ENCODE measurements around the gene CDKL2. TPM values are rescaled to one million over a fixed set of nuclear protein-coding genes. Genes with fewer than 3 reads are reported as not detected.

Gene CDKL2
- total RNA-seq, 1 donor from 2014 or later, result 2.9 TPM

DNA sequence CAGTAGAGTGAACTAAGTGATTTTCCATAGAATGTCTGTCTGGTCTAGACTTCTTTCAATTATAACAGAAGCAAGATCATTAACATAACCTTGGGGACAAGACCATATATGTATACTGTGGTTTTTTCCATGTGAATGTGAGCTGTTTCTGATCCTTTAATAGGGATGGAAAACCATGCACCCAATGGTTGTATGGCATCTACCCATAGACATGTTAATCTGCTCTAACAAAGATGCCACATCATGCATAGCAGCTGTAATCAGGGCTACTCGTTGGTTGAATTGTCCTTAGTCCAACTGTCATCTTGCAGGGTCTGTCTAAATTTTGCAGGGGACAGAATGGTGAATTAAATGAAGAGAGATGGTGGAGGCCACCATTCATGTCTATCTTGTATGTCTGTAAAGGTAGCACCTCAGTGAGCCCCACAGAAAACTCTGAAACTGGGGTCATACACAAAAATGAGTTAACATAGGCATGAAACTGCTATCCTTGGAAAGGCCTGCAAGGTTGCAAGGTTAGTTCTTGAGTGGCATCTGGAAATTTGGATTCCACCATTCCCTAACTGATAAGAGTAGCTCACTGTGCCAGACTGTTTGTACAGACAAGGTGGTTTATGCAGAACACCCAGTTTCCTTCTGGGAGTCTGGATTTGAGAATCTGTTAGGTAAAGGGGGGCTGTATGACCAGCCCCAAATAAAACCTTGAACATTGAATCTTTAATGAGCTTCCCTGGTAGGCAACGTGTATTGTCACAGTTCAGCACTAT lies 99.6 kb downstream of the CDKL2 start:
- Mint-ChIP-seq H3K9me3 (peaks cover 20% of the 10 kb centered on the region), H3K27ac (no peak overlapping the region), H3K27me3 (ENCODE audit: insufficient read depth, low read depth) (no peaks in the 10 kb centered on the region), H3K36me3 (peaks cover 46% of the 10 kb centered on the region), H3K4me1 (no peaks in the 10 kb centered on the region), H3K4me3 (no peak overlapping the region)
- no peak for DNase-seq (ENCODE audit: low spot score)
- no peaks in the 10 kb centered on the region for H4K20me1 ChIP-seq (ENCODE audit: low read depth)
- H3K27me3 ChIP-seq, result no peaks in the 10 kb centered on the region
- no peak overlapping the region for H3K27ac ChIP-seq
- H3K4me3 ChIP-seq, result no peak overlapping the region
- no peaks in the 10 kb centered on the region for H3K79me2 ChIP-seq (ENCODE audit: low read depth)
- H3K4me2 ChIP-seq, result no peak overlapping the region
- H2AFZ ChIP-seq (replicated peaks), result no peak overlapping the region
- no peaks in the 10 kb centered on the region for H3F3A ChIP-seq (ENCODE audit: low read depth)
- TF ChIP-seq EZH2phosphoT487 (IDR thresholded peaks at IDR 0.05) (no peak), EZH2 (IDR thresholded peaks at IDR 0.05) (no peak)
- TF ChIP-seq, protein P1, sequence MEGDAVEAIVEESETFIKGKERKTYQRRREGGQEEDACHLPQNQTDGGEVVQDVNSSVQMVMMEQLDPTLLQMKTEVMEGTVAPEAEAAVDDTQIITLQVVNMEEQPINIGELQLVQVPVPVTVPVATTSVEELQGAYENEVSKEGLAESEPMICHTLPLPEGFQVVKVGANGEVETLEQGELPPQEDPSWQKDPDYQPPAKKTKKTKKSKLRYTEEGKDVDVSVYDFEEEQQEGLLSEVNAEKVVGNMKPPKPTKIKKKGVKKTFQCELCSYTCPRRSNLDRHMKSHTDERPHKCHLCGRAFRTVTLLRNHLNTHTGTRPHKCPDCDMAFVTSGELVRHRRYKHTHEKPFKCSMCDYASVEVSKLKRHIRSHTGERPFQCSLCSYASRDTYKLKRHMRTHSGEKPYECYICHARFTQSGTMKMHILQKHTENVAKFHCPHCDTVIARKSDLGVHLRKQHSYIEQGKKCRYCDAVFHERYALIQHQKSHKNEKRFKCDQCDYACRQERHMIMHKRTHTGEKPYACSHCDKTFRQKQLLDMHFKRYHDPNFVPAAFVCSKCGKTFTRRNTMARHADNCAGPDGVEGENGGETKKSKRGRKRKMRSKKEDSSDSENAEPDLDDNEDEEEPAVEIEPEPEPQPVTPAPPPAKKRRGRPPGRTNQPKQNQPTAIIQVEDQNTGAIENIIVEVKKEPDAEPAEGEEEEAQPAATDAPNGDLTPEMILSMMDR (IDR thresholded peaks at IDR 0.05), result no peak
- no peaks in the 10 kb centered on the region for H3K9me3 ChIP-seq (ENCODE audit: low read depth)
- H3K9ac ChIP-seq, result no peak overlapping the region
- H3K36me3 ChIP-seq, result peaks cover 18% of the 10 kb centered on the region
- H3K4me1 ChIP-seq, result no peaks in the 10 kb centered on the region

Small RNA genes within 50 kb of the gene (small RNA-seq; reads per million reads assigned to genes)
- not detected for gene RF00019

Other genes with a start within 250 kb of the CDKL2 start
- 13.4 and 33.4 TPM in 2 replicates for gene RCHY1, start 116.1 kb downstream of the CDKL2 start, total RNA-seq (ENCODE audit: low replicate concordance)
- gene THAP6, start 116.1 kb downstream of the CDKL2 start, total RNA-seq (ENCODE audit: low replicate concordance), result 25.3 and 30.6 TPM in 2 replicates
- not detected in 2 replicates for gene ODAPH, start 74.5 kb downstream of the CDKL2 start, total RNA-seq (ENCODE audit: low replicate concordance)
- gene G3BP2, start 42.9 kb upstream of the CDKL2 start, total RNA-seq (ENCODE audit: low replicate concordance), result 218 and 241 TPM in 2 replicates
- gene USO1, start 94.0 kb upstream of the CDKL2 start, total RNA-seq (ENCODE audit: low replicate concordance), result 80.4 and 114 TPM in 2 replicates